ENCODE data around the gene SCN5A.

SCN5A gene

GRCh38 chr3:38617137-38617536, 32.4 kb downstream of the SCN5A start:
- FAIRE-seq (no peak), DNase-seq (ENCODE audit: insufficient read length, low spot score) (no peak)
- TF ChIP-seq POU2F2 (IDR thresholded peaks at IDR 0.05; ENCODE audit: low read depth, low read length) (no peak), PAX5 (IDR thresholded peaks at IDR 0.05; ENCODE audit: insufficient read depth, low read length, severe bottlenecking) (no peak), TAF1 (IDR thresholded peaks at IDR 0.05; ENCODE audit: low read depth, low read length) (no peak), SPI1 (IDR thresholded peaks at IDR 0.05; ENCODE audit: low read depth, low read length) (no peak), POLR2AphosphoS5 (IDR thresholded peaks at IDR 0.05; ENCODE audit: low read depth, low read length) (no peak), POLR2A (IDR thresholded peaks at IDR 0.05; ENCODE audit: low read depth, low read length) (no peak)

GRCh38 chr3:38616658-38617057, 32.8 kb downstream of the SCN5A start:
- no peak for TF ChIP-seq POLR2AphosphoS5 (IDR thresholded peaks at IDR 0.05; ENCODE audit: low read depth, low read length)
- TF ChIP-seq SPI1 (IDR thresholded peaks at IDR 0.05; ENCODE audit: low read depth, low read length), result no peak
- no peak for TF ChIP-seq POLR2A (IDR thresholded peaks at IDR 0.05; ENCODE audit: low read depth, low read length)
- no peak for TF ChIP-seq POU2F2 (IDR thresholded peaks at IDR 0.05; ENCODE audit: low read depth, low read length)
- no peak for TF ChIP-seq PAX5 (IDR thresholded peaks at IDR 0.05; ENCODE audit: insufficient read depth, low read length, severe bottlenecking)
- no peak for TF ChIP-seq TAF1 (IDR thresholded peaks at IDR 0.05; ENCODE audit: low read depth, low read length)
- FAIRE-seq (no peak), DNase-seq (ENCODE audit: insufficient read length, low spot score) (no peak)

- DNase-seq (ENCODE audit: insufficient read length, low spot score) (no peak), FAIRE-seq (no peak)
- TF ChIP-seq POU2F2 (IDR thresholded peaks at IDR 0.05; ENCODE audit: low read depth, low read length), result no peak
- TF ChIP-seq POLR2A (IDR thresholded peaks at IDR 0.05; ENCODE audit: low read depth, low read length), result no peak
- TF ChIP-seq SPI1 (IDR thresholded peaks at IDR 0.05; ENCODE audit: low read depth, low read length), result no peak
- no peak for TF ChIP-seq TAF1 (IDR thresholded peaks at IDR 0.05; ENCODE audit: low read depth, low read length)
Measured at GRCh38 chr3:38616111-38616510, 33.4 kb downstream of the SCN5A start.

- no peak for FAIRE-seq
- TF ChIP-seq POU2F2 (IDR thresholded peaks at IDR 0.05; ENCODE audit: low read depth, low read length), result no peak
- no peak for TF ChIP-seq TAF1 (IDR thresholded peaks at IDR 0.05; ENCODE audit: low read depth, low read length)
- no peak for TF ChIP-seq POLR2A (IDR thresholded peaks at IDR 0.05; ENCODE audit: low read depth, low read length)
- no peak for TF ChIP-seq PAX5 (IDR thresholded peaks at IDR 0.05; ENCODE audit: insufficient read depth, low read length, severe bottlenecking)
- no peak for TF ChIP-seq SPI1 (IDR thresholded peaks at IDR 0.05; ENCODE audit: low read depth, low read length)
- TF ChIP-seq POLR2AphosphoS5 (IDR thresholded peaks at IDR 0.05; ENCODE audit: low read depth, low read length), result no peak
- DNase-seq (ENCODE audit: insufficient read length, low spot score), result no peak
Measured at GRCh38 chr3:38614651-38615352, 34.7 kb downstream of the SCN5A start.

GRCh38 chr3:38614091-38614490, 35.4 kb downstream of the SCN5A start:
- DNase-seq (ENCODE audit: insufficient read length, low spot score), result no peak
- FAIRE-seq, result no peak
- no peak for TF ChIP-seq POLR2AphosphoS5 (IDR thresholded peaks at IDR 0.05; ENCODE audit: low read depth, low read length)
- no peak for TF ChIP-seq PAX5 (IDR thresholded peaks at IDR 0.05; ENCODE audit: insufficient read depth, low read length, severe bottlenecking)
- no peak for TF ChIP-seq POLR2A (IDR thresholded peaks at IDR 0.05; ENCODE audit: low read depth, low read length)
- TF ChIP-seq TAF1 (IDR thresholded peaks at IDR 0.05; ENCODE audit: low read depth, low read length), result no peak
- TF ChIP-seq SPI1 (IDR thresholded peaks at IDR 0.05; ENCODE audit: low read depth, low read length), result no peak

GRCh38 chr3:38613426-38613825, 36.1 kb downstream of the SCN5A start:
- DNase-seq (ENCODE audit: insufficient read length, low spot score) (no peak), FAIRE-seq (no peak)
- no peak for TF ChIP-seq POLR2AphosphoS5 (IDR thresholded peaks at IDR 0.05; ENCODE audit: low read depth, low read length)
- TF ChIP-seq PAX5 (IDR thresholded peaks at IDR 0.05; ENCODE audit: insufficient read depth, low read length, severe bottlenecking), result no peak
- no peak for TF ChIP-seq SPI1 (IDR thresholded peaks at IDR 0.05; ENCODE audit: low read depth, low read length)
- no peak for TF ChIP-seq POLR2A (IDR thresholded peaks at IDR 0.05; ENCODE audit: low read depth, low read length)
- TF ChIP-seq TAF1 (IDR thresholded peaks at IDR 0.05; ENCODE audit: low read depth, low read length), result no peak
- no peak for TF ChIP-seq POU2F2 (IDR thresholded peaks at IDR 0.05; ENCODE audit: low read depth, low read length)

- FAIRE-seq (no peak), DNase-seq (ENCODE audit: insufficient read length, low spot score) (no peak)
- TF ChIP-seq POLR2AphosphoS5 (IDR thresholded peaks at IDR 0.05; ENCODE audit: low read depth, low read length), result no peak
- no peak for TF ChIP-seq PAX5 (IDR thresholded peaks at IDR 0.05; ENCODE audit: insufficient read depth, low read length, severe bottlenecking)
- TF ChIP-seq POLR2A (IDR thresholded peaks at IDR 0.05; ENCODE audit: low read depth, low read length), result no peak
- no peak for TF ChIP-seq TAF1 (IDR thresholded peaks at IDR 0.05; ENCODE audit: low read depth, low read length)
- no peak for TF ChIP-seq POU2F2 (IDR thresholded peaks at IDR 0.05; ENCODE audit: low read depth, low read length)
- TF ChIP-seq SPI1 (IDR thresholded peaks at IDR 0.05; ENCODE audit: low read depth, low read length), result no peak
Measured at GRCh38 chr3:38611866-38612265, 37.6 kb downstream of the SCN5A start.

GRCh38 chr3:38610934-38611333, 38.6 kb downstream of the SCN5A start:
- no peak for FAIRE-seq
- no peak for TF ChIP-seq TAF1 (IDR thresholded peaks at IDR 0.05; ENCODE audit: low read depth, low read length)
- TF ChIP-seq POLR2AphosphoS5 (IDR thresholded peaks at IDR 0.05; ENCODE audit: low read depth, low read length), result no peak
- TF ChIP-seq SPI1 (IDR thresholded peaks at IDR 0.05; ENCODE audit: low read depth, low read length), result no peak
- no peak for TF ChIP-seq POU2F2 (IDR thresholded peaks at IDR 0.05; ENCODE audit: low read depth, low read length)
- no peak for TF ChIP-seq POLR2A (IDR thresholded peaks at IDR 0.05; ENCODE audit: low read depth, low read length)
- TF ChIP-seq PAX5 (IDR thresholded peaks at IDR 0.05; ENCODE audit: insufficient read depth, low read length, severe bottlenecking), result no peak
- no peak for DNase-seq (ENCODE audit: insufficient read length, low spot score)

GRCh38 chr3:38610436-38610835, 39.1 kb downstream of the SCN5A start:
- TF ChIP-seq POLR2A (IDR thresholded peaks at IDR 0.05; ENCODE audit: low read depth, low read length) (no peak), TAF1 (IDR thresholded peaks at IDR 0.05; ENCODE audit: low read depth, low read length) (no peak), PAX5 (IDR thresholded peaks at IDR 0.05; ENCODE audit: insufficient read depth, low read length, severe bottlenecking) (no peak), POLR2AphosphoS5 (IDR thresholded peaks at IDR 0.05; ENCODE audit: low read depth, low read length) (no peak), SPI1 (IDR thresholded peaks at IDR 0.05; ENCODE audit: low read depth, low read length) (no peak), POU2F2 (IDR thresholded peaks at IDR 0.05; ENCODE audit: low read depth, low read length) (no peak)
- FAIRE-seq (no peak), DNase-seq (ENCODE audit: insufficient read length, low spot score) (no peak)

All from GM12891 (cell line).